Loucy (cell line): ENCODE data around the gene ALK.

Source experiments
- CTCF ChIP-seq: fragments of 200-600 bp; sonication (generic); conservative IDR thresholded peaks from 2 replicates; pipeline ENCODE4 v1.5.1; 2014; ENCODE audit warnings: mild to moderate bottlenecking, antibody characterized with exemption, low read length
- EZH2phosphoT487 ChIP-seq: fragments of 200-600 bp; IDR thresholded peaks from 2 replicates; pipeline ENCODE4 v1.6.1; 2018; ENCODE audit warnings: antibody characterized with exemption, mild to moderate bottlenecking, moderate library complexity, borderline replicate concordance

DNA sequence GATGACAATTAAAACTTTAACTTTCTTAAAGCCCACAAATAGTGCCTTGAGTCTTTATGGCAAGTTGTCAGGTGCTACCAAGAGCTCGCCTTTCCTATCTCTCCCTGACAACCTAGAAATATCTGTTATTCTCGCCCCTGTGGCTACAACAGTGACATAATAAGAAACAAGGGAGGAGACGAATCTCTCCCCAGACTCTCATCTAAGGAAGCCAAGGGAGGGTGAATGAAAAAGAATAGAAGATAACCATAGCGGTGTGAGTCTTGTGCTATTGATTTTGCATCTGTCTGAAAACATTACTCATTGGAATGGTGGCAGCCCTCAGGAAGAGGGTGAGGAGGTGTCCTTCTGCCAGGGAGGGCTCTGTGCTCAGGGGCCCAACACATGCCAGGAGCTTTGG is 114.3 kb downstream of the ALK start:
- TF ChIP-seq CTCF = no peak
- TF ChIP-seq EZH2phosphoT487 = no peak
